Activated T-cell treated with anti-CD3 and anti-CD28 coated beads, Interleukin-2, amount 50 U/mL, for 1 hour (primary cell): Measurements from ENCODE around the gene PTH1R.

Experiments used
- DNase-seq: peaks from one replicate; pipeline ENCODE4 v3.0.0-alpha.2; 2020

Gene PTH1R

DNA sequence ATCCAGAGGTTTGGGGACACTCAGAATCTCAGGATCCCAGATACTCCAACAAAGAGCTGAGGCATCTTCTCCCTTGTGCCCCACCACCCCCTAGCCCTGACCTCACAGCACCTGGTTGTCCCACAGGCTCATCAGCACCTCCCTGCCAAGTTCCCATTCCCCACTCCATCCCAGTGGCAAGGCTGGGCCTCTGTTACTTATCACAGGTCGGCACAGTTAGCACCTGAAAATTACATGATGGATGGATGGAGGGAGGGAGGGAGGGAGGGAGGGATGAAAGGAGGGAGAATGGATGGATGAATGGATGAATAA, 27.1 kb upstream of the PTH1R start:
- no peak for DNase-seq

- no peak for DNase-seq
Measured at GRCh38 chr3:46851364-46852333, 25.9 kb upstream of the PTH1R start.

DNA sequence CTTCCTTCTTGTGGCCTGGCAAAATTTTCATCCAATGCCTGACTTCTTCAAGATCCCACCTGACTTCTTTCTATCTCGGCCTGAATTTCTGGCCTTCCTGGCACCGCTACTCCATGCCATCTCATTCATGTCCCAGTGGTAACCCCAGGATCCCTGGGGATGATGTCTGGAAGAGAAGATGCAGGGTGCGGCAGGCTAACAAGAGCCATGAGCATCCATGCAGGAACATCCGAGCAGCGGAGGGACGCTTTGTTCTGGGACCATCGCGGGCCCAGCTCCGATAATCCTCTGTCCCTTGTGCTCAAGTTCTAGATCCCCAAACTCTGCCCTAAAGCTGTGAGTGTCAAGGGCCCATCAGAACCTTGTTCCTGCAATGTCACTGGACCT, 25.2 kb upstream of the PTH1R start:
- peak; percentile 4 for DNase-seq

- DNase-seq, result peak; percentile 8
Measured at GRCh38 chr3:46852839-46853355, 24.6 kb upstream of the PTH1R start.

DNA sequence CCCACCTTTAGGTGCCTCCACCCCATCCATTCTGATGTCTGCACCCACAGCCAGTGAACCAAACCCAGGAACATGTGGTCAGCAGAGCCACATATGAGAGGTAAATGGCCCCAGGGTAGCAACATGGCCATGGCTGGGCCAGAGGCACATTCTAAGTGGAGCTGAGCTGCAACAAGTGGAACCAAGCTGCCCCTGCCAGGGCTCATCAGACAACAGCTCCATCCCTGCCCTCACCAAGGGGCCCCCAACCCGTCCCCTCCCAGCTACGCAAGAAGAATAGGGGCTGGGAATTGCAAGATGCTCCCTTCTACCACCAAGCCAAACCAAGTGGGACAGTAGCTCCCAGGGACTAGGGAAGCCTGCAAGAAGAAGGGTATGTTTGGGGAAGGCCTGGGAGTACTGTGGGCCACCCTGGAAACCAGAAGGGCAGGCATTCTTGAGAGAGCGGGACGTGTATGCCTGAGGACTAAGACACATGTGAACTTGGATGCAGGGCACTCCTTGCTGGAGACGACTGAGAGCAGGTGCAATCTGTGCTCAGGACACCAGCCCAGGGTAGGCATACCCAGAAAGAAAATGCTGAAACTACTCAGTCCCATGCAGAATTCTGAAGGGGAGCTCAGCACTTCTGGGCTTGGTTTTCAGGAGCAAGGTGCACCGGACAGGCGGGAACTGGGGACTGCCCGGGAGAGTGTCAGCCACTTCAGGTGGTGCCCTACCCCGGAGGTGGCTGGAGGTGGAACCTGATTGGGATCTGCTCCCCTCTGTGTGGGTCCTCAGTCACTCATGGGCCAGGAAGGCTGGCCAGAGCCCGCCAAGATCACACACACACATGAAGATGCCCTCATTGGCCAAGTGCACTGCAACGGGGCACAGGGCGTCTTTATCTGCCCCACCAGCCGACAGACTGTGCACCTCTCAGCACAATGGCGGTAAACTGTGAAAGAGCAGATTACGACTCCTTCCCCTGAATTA, 23.8 kb upstream of the PTH1R start:
- peak; percentile 6 for DNase-seq

GRCh38 chr3:46854555-46854991, 22.9 kb upstream of the PTH1R start:
- no peak for DNase-seq

DNA sequence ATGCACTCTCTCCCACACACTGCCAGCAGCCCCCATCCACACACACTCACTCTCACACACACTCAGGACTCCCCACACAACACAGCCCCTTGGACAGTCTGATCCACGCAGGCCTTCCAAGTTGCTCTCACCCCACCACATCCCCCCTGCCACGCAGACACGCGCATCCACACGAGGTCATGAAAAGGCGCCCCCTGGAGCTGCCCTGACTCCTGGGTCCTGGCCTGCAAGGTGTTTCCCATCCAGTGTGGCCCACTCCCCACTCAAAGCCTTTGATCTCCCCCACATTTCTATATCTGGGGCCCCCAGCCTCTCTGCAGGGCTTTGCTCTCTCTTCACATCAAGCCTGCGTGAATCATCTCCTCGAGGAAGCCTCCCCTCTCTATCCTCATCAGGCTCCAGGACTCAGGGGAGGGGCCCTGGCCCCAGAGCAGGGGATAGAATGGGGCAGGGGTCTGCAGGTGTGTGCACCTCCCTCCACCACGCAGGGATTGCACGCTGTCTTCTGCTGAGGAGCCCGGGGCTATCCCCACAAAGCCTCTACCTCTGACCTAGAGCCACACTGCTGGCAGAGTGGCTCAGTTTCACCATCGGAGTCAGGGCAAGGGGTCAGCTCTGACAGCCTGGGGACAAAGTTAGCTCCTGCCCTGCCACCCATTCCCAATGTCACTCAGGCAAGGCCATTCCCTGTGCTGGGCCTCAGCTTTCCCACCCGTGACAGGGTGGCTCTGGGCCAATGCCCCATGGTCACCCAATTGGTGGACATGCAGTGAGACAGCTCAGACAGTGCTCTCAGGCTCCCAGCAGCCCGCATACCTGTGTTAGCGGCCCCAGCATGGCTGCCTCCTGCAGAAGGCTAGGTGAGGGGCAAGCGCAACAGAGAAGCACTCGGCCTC, 20.7 kb upstream of the PTH1R start:
- DNase-seq, result peak; percentile 4

DNA sequence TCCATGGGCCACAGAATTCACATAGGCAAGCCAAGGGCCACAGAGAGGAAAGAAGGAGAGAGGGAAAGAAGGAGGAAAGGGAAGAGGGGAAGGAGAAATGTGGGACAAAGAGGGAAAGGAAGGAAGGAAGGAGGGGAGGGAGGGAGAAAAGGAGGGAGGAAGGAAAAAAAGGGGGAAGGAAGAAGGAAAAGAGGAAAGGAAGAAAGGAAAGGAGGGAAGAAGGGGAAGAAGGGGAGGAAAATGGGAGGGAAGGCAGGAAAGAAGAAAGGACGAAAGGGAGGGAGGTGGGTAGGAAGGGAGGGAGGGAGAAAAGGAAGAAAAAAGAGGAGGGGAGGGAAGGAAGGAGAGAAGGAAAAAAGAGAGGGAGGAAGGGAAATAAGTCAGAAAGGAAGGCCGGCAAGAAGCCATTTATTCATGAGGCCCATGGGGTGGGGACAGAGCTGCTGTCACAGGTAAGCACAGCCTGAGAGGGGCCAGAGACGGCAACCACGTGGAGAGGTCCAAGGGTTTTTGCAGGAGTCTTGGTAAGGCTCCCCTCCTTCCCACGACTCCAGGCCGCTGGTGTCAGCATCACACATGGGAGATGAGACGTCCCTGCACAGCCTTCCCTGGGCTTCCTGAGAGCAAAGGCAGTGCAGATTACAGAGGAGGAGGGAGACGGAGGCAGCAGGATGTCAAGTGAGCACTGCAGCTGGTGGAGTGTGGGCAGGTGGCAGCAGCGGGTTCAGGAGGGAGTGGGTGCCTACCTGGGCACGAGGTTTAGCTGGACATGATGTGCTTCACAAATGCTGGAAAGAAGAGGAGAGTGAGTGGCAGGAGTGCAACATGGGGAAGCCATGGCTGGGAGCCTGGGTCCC, 19.8 kb upstream of the PTH1R start:
- DNase-seq, result no peak

GRCh38 chr3:46858456-46858855, 19.1 kb upstream of the PTH1R start:
- DNase-seq, result no peak

GRCh38 chr3:46859001-46859710, 18.4 kb upstream of the PTH1R start:
- DNase-seq, result peak; percentile 8

DNA sequence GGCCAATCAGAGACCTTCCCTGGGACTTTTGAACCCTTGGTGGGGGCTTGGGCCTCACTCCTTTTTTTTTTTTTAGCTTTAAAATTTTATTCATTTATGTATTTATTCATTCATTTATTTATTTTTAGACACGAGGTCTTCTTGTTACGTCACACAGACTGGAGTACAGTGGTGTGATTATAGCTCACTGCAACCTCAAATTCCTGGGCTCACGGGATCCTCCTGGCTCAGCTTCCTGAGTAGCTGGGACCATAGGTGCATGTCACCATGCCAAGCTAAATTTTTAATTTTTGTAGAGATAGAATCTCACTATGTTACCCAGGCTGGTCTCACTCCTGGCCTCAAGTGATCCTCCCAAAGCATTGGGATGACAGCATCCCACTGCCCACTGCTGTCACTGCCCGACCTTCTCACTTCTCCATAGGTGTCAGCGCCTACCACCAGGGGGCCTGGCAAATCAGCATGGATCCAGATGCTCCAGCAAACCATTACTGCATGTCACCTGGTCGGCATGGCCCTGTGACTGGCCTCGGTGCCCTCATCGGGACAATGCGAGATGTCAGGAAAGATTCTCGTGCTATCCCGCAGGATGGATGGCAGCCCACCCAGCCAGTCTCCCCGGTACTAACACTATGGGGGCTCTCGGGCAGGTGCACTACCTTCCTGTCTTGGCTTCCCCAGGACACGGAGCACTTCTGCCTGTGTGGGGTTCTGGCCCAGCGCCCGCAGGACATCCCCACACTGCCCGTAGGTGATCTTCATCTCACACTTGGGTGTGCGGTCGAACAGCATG, 17.3 kb upstream of the PTH1R start:
- peak; percentile 27 for DNase-seq

DNA sequence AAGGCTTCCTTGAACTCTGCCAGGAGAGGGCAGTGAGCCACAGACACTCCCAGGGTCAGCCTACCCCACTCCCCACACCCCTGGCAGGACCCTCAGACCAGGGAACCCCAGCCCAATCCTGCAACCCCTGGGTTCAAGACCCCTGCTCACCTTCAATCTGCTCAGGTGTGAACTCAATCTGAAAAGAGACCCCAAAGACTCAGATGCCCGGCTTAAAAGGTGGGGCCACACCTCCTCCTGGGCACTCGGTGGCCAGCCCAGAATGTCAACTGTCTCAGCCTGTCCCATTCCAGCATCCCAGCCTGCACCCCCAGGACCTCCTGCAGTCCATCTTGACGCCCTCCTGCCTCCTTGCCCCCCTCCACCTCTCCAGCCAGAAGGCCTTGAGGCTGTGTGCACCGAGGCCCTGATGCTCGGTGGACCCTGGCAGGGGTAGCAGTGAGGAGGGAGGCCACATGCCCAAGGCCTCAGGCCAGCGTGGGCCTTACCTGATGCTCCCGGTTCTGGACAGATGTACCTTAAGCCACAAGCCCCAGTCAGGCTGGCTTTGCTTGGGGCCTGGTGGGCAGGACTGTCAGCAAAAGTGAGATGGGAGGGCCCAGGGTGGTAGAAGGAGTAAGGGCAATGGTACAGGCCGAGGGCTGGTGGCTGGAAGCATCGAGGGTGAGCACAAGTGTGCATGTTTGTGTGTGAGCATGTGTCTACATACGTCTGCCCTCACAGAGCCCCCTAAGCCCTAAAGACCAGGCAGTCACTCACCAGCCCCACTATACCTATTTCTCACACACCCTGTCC, 16.5 kb upstream of the PTH1R start:
- peak; percentile 6 for DNase-seq

- DNase-seq, result no peak
Measured at GRCh38 chr3:46861605-46862368, 15.7 kb upstream of the PTH1R start.

- DNase-seq, result no peak
Measured at GRCh38 chr3:46862369-46863025, 15.0 kb upstream of the PTH1R start.

- no peak for DNase-seq
Measured at GRCh38 chr3:46863261-46863782, 14.2 kb upstream of the PTH1R start, which contains the start of gene MYL3. MYL3 (minus strand) TSS chr3:46863444; CDS start chr3:46863390, 54 bp downstream.

DNA sequence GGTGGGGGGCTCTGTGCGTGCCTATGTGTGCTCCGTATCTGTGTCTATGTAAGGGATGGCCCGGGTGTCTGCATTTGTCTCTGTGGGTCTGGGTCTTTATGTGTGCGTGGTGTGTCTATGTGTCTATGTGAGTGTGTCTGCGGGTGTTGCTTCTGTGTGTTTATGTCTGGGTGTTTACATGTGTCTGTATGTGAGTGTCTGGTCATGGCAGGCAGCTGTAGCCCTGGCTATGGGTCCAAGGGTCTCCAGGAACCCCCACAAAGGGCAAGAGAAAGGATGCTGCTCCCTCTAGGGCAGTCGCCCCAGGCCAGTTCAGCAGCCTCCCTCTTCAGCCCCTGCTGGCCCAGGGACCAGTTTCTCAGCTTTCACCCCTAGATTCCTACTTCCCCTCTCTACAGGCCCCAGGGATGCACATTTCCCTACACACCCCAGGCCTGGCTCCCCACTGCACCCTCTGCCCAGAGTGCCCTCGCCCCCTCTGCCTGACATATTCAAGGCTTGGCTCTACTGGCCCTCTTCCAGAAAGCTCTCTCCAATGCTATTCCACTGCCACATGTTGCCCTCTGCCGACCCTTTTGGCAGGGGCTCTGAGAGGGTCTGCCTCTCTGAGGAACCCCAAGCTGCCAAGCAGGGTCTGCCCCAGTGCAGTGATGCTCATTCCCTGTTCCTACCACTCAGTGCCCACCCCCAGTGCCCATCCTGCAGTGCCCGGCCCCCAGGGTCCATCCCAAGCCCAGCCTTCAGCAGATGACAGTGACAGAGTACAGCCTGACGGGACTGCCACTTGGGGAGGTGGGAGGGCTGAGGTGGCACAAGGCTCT, 13.2 kb upstream of the PTH1R start:
- DNase-seq, result no peak
